Measurements from ENCODE around the gene POU2AF2.

Gene POU2AF2

DNA sequence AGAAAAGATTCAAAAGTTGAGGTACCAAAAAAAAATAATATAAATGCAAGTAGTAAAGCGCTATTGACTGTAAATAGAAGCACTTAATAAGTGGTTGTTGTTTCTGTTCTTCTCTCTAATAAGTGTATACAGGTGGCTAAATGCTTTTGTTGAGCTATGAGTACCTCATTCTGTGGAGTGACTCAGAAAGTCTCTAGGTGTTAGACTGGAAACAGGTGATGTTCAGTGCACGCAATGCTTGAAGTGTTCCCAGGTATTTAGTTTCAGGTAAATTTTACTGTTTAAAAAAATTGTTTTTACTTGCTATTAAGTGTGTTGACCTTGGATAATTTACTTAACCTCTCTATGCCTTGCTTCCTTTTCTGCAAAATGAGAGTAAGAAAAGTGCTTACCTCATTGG, 77.0 kb downstream of the POU2AF2 start:
- TF ChIP-seq POLR2AphosphoS5 (IDR thresholded peaks at IDR 0.05; ENCODE audit: low read depth, low read length) (no peak), POU2F2 (IDR thresholded peaks at IDR 0.05; ENCODE audit: low read depth, low read length) (no peak), TAF1 (IDR thresholded peaks at IDR 0.05; ENCODE audit: low read depth, low read length) (no peak), PAX5 (IDR thresholded peaks at IDR 0.05; ENCODE audit: insufficient read depth, low read length, severe bottlenecking) (no peak), SPI1 (IDR thresholded peaks at IDR 0.05; ENCODE audit: low read depth, low read length) (no peak), POLR2A (IDR thresholded peaks at IDR 0.05; ENCODE audit: low read depth, low read length) (no peak)
- DNase-seq (ENCODE audit: insufficient read length, low spot score) (no peak), FAIRE-seq (no peak)

DNA sequence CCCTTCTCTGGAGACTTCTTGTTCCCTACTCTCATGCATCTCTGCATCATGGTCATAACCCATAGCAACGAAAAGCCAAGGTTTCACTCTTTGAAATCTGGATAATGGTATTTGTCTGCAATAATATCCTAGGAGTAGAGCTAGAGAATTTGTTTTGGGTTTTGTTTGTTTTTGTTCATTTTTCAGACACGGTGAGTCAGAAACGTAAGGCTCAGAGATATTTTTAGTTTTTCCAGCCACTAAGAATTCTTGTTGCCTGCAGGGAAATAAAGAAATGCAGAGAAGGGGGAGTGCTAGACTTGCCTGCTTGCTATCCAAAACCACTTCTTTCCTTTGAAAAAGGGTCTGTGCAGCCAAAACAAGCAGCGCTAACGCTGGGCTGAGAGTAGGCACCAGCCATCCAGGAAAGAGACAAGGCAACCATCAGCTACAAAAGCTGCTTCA, 78.8 kb downstream of the POU2AF2 start:
- no peak for TF ChIP-seq POU2F2 (IDR thresholded peaks at IDR 0.05; ENCODE audit: low read depth, low read length)
- no peak for TF ChIP-seq POLR2AphosphoS5 (IDR thresholded peaks at IDR 0.05; ENCODE audit: low read depth, low read length)
- TF ChIP-seq SPI1 (IDR thresholded peaks at IDR 0.05; ENCODE audit: low read depth, low read length): no peak
- no peak for TF ChIP-seq POLR2A (IDR thresholded peaks at IDR 0.05; ENCODE audit: low read depth, low read length)
- no peak for TF ChIP-seq PAX5 (IDR thresholded peaks at IDR 0.05; ENCODE audit: insufficient read depth, low read length, severe bottlenecking)
- no peak for TF ChIP-seq TAF1 (IDR thresholded peaks at IDR 0.05; ENCODE audit: low read depth, low read length)
- DNase-seq (ENCODE audit: insufficient read length, low spot score) (no peak), FAIRE-seq (no peak)

DNA sequence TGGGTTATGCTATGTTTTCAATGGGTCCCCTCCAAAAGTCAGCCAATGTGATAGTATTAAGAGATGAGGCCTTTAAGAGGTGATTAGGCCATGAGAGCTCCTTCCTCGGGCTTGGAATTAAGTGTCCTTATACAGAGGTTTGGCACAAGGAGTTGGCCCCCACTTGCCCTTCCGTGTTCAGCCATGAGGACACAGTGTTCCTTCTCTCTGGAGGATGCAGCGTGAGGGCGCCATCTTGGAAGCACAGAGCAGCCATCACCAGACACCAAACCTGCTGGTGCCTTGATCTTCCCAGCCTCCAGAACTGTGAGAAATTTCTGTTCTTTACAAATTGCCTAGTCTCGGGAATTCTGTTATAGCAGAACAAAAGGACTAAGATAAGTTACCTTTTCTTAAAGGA, 79.7 kb downstream of the POU2AF2 start:
- no peak for FAIRE-seq
- DNase-seq (ENCODE audit: insufficient read length, low spot score): no peak

DNA sequence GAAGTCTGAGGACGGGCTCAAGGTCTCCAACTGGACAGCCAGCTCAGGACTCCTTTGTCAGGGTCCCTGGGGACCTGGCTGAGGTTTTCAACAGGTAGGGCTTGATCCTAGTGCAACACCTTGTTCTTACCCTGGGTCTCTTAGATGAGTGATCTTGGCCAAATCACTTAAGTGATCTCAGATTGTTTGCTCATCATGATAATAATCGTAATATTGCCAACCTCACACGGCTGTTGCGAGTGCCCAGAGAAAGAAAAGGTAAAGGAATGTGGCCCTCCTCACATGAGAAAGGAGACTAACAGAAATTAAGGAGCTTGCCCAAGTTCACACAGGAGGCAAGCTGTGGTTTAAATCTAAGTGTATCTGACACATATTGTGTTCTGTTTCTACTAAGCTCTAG, 81.3 kb downstream of the POU2AF2 start:
- DNase-seq (ENCODE audit: insufficient read length, low spot score) (no peak), FAIRE-seq (no peak)
- TF ChIP-seq PAX5 (IDR thresholded peaks at IDR 0.05; ENCODE audit: insufficient read depth, low read length, severe bottlenecking): no peak
- no peak for TF ChIP-seq POU2F2 (IDR thresholded peaks at IDR 0.05; ENCODE audit: low read depth, low read length)
- TF ChIP-seq POLR2A (IDR thresholded peaks at IDR 0.05; ENCODE audit: low read depth, low read length): no peak
- no peak for TF ChIP-seq SPI1 (IDR thresholded peaks at IDR 0.05; ENCODE audit: low read depth, low read length)
- TF ChIP-seq POLR2AphosphoS5 (IDR thresholded peaks at IDR 0.05; ENCODE audit: low read depth, low read length): no peak
- TF ChIP-seq TAF1 (IDR thresholded peaks at IDR 0.05; ENCODE audit: low read depth, low read length): no peak

More for the DNA sequence above, 79.7 kb downstream of the POU2AF2 start:
- TF ChIP-seq SPI1 (IDR thresholded peaks at IDR 0.05; ENCODE audit: low read depth, low read length): no peak
- no peak for TF ChIP-seq POLR2AphosphoS5 (IDR thresholded peaks at IDR 0.05; ENCODE audit: low read depth, low read length)
- no peak for TF ChIP-seq TAF1 (IDR thresholded peaks at IDR 0.05; ENCODE audit: low read depth, low read length)
- no peak for TF ChIP-seq POLR2A (IDR thresholded peaks at IDR 0.05; ENCODE audit: low read depth, low read length)
- TF ChIP-seq PAX5 (IDR thresholded peaks at IDR 0.05; ENCODE audit: insufficient read depth, low read length, severe bottlenecking): no peak
- TF ChIP-seq POU2F2 (IDR thresholded peaks at IDR 0.05; ENCODE audit: low read depth, low read length): no peak

DNA sequence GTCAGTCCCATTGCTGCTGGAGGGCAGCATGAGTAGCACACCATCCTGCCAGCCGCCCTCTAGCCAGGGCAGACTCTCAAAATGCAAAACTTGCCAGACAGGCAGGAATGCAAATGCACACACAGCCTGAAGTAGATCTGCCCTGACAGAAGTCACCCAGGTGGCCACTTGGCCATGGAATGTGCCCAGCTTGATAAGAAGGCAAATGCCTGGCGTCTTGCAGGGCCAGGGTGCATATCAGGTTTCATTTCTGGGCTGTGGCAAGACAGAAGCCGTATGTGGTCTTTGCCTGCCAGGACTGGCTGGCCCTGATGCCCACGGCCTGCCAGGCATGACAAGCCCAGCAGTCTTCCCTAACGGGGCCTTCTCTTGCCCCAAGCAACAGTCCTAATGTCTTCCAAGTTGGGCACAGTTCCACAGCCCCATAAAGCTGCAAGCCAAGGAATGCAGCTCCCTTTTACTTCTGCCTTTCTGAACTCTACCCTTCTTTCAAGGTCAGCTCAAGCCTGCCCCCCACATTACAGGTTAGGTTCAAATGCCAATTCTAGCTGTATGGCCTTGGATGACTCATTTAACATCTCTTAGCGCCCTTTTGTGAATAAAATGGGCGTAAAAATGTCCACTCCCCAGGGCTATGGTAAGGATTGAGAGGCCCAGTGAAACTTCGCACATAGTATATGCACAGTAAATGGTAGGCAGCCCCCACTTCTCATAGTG, 82.5 kb downstream of the POU2AF2 start:
- no peak for FAIRE-seq
- TF ChIP-seq PAX5 (IDR thresholded peaks at IDR 0.05; ENCODE audit: insufficient read depth, low read length, severe bottlenecking) (no peak), TAF1 (IDR thresholded peaks at IDR 0.05; ENCODE audit: low read depth, low read length) (no peak), SPI1 (IDR thresholded peaks at IDR 0.05; ENCODE audit: low read depth, low read length) (no peak), POLR2A (IDR thresholded peaks at IDR 0.05; ENCODE audit: low read depth, low read length) (no peak), POLR2AphosphoS5 (IDR thresholded peaks at IDR 0.05; ENCODE audit: low read depth, low read length) (no peak), POU2F2 (IDR thresholded peaks at IDR 0.05; ENCODE audit: low read depth, low read length) (no peak)
- no peak for DNase-seq (ENCODE audit: insufficient read length, low spot score)

DNA sequence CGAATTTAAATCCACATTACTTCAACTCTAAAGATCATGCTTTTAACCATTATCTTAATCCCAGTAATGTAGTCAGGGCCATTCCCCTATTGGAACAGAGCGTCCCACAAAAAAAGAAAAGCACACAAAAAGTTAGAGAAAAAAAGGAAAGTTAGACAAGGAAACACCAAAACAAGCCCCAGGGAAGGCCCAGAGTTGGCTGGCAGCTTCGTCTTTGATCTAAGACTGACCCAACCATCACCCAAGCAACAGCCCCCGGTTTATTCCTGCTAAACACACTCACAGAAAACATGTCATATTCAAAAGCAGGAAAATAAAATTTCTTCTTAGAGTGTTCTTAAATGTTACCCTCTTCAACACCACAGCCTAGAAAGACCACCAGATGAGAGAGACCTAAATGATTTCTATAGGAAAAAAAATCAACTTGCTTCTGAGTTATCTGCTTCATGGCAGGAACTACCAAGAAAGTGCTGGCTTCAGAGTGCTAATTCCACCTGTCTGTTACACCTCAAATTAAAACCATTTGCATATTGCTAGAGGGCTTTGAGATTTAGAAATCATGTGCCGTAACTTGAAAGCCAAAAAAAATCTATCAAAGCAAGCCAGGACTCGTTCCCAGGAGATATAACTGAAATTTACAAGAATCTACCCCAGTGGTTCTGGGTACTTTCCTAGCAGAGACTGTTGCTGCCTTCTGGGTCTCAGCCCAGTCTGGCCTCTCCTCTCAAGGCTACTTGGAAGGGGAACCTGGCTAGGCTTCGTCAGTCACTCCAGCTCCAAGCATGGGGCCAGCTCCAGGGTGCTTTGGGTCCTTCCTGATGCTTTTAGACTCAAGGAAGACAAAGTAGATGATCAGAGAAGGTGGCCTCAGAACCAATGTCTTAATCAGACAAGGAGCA, 84.0 kb downstream of the POU2AF2 start:
- no peak for FAIRE-seq
- no peak for DNase-seq (ENCODE audit: insufficient read length, low spot score)
- TF ChIP-seq POLR2A (IDR thresholded peaks at IDR 0.05; ENCODE audit: low read depth, low read length): no peak

DNA sequence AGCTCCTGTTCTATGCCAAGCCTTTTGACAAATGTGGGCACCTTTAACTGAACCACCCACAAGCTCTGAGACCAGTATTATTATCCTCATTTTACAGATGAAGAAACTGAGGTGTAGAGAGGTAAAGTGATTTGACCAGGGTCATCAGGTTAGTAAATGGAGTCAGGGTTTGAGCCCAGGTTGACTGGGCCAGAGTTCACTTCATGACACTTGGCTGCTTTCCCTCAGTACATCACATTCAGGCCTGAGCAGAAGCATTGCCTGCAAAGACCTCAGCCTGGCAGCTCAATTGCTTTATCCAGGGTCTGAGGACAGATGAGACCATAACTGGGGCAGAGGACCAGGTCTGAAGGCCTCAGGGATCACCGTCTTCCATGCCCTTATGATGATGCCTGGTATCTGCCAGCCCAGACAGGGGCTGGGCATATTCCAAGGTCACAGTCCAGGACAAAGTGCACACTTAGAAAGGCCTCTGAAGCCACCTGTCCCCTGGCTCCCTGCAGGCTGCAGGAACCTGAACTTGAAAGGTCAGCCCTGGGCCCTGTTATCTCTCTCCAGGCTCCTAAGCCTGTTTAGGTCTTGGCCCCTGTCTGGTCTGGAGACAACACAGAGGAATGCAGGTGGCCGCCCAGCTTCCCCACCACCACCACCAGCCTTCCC, 84.8 kb downstream of the POU2AF2 start:
- FAIRE-seq: no peak
- no peak for DNase-seq (ENCODE audit: insufficient read length, low spot score)
- no peak for TF ChIP-seq TAF1 (IDR thresholded peaks at IDR 0.05; ENCODE audit: low read depth, low read length)
- TF ChIP-seq POLR2AphosphoS5 (IDR thresholded peaks at IDR 0.05; ENCODE audit: low read depth, low read length): no peak
- TF ChIP-seq POU2F2 (IDR thresholded peaks at IDR 0.05; ENCODE audit: low read depth, low read length): no peak
- TF ChIP-seq POLR2A (IDR thresholded peaks at IDR 0.05; ENCODE audit: low read depth, low read length): no peak
- TF ChIP-seq PAX5 (IDR thresholded peaks at IDR 0.05; ENCODE audit: insufficient read depth, low read length, severe bottlenecking): no peak
- no peak for TF ChIP-seq SPI1 (IDR thresholded peaks at IDR 0.05; ENCODE audit: low read depth, low read length)

DNA sequence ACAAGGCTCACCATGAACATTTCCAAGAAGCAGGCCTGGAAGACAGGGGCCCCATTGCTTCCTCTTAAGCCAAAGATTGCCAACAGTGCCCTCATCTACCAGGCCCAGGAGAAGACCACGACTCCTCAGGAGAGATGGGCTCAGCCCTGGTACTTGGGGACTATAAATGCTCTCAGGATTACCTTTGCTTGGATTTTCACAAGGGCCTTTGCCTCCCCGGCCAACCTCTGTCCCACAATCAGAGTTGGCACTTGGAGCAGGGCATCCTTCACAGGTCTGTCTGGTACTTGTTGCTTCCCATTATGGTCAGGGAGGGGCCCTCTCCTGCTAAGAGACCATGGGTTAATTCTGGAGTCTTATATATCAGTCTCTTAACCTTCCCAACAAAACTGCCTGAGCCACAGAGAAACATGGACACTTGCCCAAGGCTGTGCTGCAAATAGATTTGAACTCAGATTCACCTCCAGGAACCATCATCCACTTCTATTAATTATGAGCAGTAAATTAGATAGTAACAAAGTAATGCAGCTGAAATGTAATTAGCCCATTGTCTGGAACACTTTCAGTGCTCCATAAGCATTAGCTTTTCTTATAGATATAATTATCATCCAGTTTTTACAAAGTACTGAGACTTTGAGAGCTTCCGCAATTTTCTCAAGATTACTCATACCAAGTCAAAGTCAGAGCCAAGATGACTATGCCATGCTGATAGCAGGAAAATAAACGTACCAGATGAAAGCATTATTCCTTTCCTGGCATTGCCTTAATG, 86.4 kb downstream of the POU2AF2 start:
- TF ChIP-seq POU2F2 (IDR thresholded peaks at IDR 0.05; ENCODE audit: low read depth, low read length) (no peak), SPI1 (IDR thresholded peaks at IDR 0.05; ENCODE audit: low read depth, low read length) (no peak), POLR2A (IDR thresholded peaks at IDR 0.05; ENCODE audit: low read depth, low read length) (no peak), TAF1 (IDR thresholded peaks at IDR 0.05; ENCODE audit: low read depth, low read length) (no peak), PAX5 (IDR thresholded peaks at IDR 0.05; ENCODE audit: insufficient read depth, low read length, severe bottlenecking) (no peak), POLR2AphosphoS5 (IDR thresholded peaks at IDR 0.05; ENCODE audit: low read depth, low read length) (peak; percentile 40; the same call in 1 of the 2 replicates)
- FAIRE-seq (no peak), DNase-seq (ENCODE audit: insufficient read length, low spot score) (no peak)

All from GM12891 (cell line).